CD4-positive, alpha-beta T cell treated with Interleukin-4 for 4 hours (primary cell): ENCODE results near the gene MCF2L.

Experiments used
- DNase-seq: peaks from one replicate; pipeline ENCODE4 v3.0.0-alpha.2; 2020

The MCF2L gene

DNA sequence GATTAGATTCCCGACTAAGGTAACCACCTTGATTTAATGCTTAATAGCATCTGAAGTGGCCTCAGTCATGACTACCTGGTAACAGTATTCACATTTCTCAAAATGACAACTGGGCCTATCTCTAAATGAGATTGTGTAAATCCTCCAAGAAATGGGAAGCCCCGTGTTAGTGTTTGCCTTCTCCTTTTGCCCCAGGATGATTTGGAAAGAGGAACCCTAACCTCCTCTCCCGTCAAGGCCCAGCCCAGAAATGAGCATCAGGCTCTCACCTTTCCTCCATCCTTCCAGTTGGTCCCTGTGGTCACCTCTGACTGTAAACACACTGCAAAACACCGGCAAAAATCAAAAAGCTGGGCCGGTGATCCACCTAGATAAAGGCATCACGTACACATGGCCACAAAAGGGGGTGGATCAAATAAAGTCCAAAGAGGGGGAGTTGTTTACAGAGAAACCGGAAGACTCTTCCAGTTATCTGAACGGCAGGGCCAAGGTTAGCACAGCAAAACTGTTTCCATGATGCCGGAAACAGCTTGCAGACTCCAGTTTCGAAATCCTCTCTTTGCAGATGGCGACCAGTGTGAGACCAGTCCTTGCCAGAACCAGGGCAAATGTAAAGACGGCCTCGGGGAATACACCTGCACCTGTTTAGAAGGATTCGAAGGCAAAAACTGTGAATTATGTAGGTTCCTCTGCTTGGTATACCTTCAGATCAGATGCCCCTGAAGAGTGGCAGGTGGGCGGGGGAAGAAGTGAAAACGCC, 170.0 kb downstream of the MCF2L start:
- DNase-seq: no peak

- no peak for DNase-seq
Observed at GRCh38 chr13:113139577-113139976, 170.6 kb downstream of the MCF2L start.

DNA sequence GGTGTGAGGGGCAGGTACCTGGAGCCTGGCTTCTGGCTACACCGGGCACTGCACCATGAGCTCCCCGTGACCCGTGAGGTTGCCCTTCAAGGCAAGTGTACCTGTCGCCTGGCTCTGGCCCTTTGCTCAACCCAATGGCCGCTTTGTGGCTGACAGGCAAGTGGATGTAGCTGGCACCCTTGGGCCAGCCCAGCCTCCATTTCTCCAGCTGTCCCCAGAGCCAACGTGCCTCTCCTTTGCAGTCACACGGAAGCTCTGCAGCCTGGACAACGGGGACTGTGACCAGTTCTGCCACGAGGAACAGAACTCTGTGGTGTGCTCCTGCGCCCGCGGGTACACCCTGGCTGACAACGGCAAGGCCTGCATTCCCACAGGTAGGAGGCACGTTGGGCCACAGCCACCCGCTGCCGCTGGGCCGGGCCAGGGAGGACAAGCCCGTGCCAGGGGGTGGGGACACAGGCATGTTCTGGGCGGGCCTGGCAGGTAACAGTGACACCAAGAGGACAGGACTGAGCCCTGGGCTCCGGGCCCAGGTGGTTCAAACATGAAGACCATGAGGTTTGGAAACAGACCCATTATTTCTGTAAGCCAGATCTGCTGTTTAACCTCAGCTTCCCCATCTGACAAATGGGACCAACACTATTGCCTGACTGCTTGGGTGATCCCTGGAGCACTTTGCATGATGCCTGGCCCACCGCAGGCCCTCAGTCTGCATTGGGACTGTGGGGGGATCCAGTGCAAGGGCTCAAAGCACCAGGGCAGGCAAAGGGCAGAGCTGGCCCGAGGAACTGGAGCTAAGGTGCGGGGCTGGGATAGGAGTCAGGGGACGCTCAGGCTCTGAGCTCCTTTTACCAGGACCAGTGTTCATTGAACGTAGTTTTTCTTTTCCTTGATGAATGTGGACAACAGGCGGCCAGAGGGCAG, 171.9 kb downstream of the MCF2L start:
- no peak for DNase-seq

- DNase-seq: no peak
Observed at GRCh38 chr13:113141601-113141970, 172.6 kb downstream of the MCF2L start.

GRCh38 chr13:113142876-113143275, 173.9 kb downstream of the MCF2L start:
- no peak for DNase-seq

- no peak for DNase-seq
Observed at GRCh38 chr13:113143466-113144254, 174.6 kb downstream of the MCF2L start.

DNA sequence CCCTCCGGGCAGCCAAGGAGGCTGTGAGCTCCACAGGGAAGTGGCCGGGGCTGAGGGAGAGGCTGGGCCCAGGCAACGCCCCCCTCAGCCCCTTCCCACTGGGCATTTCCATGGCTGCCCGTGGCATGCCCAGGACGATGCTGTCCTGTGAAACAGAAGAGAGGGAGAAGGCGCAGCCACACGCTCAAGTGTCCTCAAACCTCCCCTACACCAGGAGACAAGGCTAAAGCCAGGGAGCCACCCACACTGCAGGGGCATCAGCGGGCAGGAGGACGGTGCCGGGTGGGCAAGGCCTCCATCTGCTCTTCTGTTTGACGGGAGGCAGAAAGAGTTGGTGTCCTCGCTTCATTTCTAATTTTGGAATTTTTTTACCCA, 175.2 kb downstream of the MCF2L start:
- DNase-seq: no peak

- no peak for DNase-seq
Observed at GRCh38 chr13:113145496-113145895, 176.5 kb downstream of the MCF2L start.

- DNase-seq: no peak
Observed at GRCh38 chr13:113145911-113146598, 177.0 kb downstream of the MCF2L start.

DNA sequence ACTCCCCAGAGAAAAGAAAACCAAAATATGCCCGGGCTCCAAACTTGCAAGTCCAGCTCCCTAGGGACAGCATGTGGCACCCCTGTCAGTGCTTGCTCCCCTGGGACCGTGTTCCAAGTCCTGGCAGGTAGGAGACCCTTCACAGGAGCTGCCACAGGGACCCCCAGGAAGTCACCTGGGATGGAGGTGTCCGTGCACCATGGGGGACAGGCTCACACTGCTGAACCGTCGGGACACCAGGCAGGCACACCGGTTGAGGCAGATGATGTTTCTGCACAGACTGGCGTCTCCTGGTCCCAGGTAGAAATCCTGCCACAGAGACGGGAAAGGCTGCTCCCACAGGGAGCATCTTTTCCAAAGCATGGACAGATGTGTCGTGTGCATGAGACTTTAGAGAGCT, 177.7 kb downstream of the MCF2L start:
- no peak for DNase-seq

DNA sequence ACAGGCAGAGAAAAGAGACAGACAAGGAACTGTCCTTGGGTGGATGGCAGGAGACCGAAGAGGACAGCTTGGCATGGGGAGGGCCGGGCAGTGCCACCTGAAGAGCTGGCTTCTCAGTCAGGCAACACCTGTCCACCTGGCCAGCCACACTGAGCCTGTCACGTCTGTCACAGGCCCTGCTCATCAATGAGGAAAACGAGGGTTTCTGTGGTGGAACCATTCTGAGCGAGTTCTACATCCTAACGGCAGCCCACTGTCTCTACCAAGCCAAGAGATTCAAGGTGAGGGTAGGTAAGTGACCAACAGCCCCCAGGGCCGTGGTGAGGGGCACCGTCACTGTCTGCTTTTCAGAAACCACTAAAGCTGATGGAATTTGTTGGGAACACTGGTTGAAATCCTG, 178.2 kb downstream of the MCF2L start:
- no peak for DNase-seq

GRCh38 chr13:113148407-113148806, 179.4 kb downstream of the MCF2L start:
- no peak for DNase-seq

- DNase-seq: no peak
Observed at GRCh38 chr13:113148940-113149503, 180.0 kb downstream of the MCF2L start.
